HG02763 (cell line): Measurements from ENCODE around the gene FAM149B1.

Experiments
- ATAC-seq: cut with Tn5 transposase; IDR thresholded peaks from one replicate; pipeline ENCODE4 v1.9.1; 2021; ENCODE audit warnings: mild to moderate bottlenecking, moderate library complexity; ENCODE audit not compliant: unreplicated experiment

The FAM149B1 gene

DNA sequence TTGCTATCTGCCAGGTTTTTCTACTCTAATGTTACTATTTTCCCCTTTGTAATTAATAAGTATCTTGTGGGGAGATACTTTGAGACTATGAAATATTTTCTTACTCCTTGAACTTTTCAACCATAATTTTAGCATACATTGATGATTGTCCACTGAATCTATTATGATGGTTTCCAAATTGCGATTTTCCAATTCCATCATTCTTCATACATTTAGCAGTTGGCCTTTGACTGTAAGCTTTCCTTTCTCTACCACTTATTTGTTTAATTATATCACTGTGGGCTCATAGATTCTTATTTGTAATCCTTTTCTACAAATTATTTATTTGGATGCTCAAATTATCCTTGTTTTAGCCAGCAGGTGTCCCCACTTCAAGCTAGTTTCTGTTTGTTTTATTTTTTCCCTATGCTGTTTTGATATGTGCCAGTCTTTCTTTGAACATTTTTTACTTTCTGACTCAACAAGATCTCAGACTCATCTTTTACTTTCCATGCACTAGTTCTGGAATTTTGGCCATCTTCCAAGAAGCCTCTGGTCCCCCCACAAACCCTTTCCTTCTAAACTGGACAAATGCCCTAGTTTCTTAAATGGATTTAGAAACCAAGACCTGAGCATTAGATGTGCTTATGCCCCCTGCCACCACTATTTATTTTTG lies 95.9 kb downstream of the FAM149B1 start:
- ATAC-seq: no peak

DNA sequence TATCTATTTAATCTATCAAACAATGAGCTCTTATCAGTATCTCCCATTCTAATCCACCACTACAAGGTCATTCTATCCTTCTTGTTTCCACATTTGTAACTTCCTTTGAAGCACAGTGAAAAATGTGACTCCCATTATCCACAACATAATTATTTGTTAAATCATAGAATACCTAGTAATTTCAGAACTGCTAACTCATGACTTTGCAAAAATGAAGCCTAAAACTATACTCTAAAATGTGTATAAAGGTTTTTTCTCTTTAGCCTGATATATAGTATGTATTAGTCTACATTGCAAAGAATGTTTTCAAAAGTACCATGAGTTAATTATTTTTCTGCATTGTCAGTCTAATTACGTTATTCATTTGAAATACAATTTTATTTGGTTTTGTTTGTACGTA lies 96.5 kb downstream of the FAM149B1 start:
- no peak for ATAC-seq

DNA sequence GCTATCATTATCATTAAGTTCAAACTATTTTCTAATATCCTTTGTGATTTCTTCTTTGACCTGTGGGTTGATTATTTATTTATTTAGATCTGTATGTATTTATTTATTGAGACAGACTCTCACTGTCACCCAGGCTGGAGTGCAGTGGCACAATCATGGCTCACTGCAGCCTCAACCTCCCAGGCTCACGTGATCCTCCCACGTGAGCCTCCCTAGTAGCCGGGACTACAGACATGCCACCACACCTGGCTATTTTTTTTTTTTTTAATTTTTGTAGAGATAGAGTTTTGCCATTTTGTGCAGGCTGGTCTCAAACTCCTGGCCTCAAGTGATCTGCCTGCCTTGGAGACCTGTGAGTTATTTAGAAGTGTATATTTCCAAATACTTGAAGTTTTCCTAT lies 113.2 kb downstream of the FAM149B1 start:
- ATAC-seq: no peak

DNA sequence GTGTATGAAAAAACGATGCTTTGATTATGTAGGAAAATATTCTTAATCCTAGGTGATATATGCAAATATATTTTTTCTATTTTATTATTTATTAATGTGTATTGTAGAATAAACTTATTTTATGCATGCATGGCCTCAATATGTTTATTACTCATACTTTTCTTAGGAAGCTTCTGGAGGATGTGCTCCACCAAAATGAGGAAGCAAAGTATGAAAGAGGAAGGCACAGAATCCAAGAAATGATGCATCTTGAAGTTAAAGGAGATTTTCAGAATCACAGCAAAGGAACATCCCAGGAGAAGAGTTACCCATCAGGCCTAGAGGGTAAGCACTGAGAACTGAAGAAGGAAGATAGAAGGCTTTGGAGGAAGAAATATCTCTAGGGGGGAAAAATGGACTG lies 119.5 kb downstream of the FAM149B1 start:
- ATAC-seq: no peak

DNA sequence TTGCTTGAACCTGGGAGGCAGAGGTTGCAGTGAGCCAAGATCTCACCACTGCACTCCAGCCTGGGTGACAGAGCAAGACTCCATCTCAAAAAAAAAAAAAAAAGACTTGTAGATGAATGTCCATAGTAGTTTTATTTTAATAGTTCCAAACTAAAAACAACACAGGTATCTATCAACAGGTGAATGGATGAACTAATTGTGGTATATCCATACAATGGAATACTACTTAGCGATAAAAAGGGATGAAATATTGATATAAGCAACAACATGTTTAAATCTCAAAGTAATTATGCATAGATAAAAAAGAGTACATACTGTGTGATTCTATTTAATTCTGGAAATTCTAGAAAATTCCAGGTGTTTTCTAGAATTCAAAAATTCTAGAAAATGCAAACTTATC lies 122.0 kb downstream of the FAM149B1 start:
- ATAC-seq: no peak

DNA sequence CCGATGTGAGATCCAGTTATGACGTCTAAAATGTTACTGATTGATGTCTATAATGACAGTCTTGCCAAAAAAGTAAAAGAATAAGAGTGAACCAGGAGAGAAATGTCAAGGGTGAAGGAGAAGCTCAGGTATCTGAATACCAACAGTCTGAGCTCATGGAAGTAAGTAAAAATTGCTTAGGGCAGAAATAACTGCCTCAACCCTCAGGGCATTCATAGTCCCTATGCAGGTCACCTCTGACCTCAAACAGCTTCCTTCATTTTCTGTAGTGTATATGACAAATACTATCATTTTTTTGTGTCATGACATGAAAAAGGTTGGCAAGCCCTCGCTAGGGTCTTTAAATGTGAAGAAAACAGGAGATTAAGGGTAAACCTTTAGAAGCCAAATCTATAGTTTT lies 125.5 kb downstream of the FAM149B1 start:
- no peak for ATAC-seq
